Right renal cortex interstitium (tissue), 3 donors: ENCODE data around the gene DOCK11. TPM values are rescaled to one million over a fixed set of nuclear protein-coding genes. Genes with fewer than 3 reads are reported as not detected.
"Not testable (repeated sequence)": the region's sequence is repeated elsewhere in the genome, so short reads cannot be mapped to it uniquely, and the experiment has no call there.

ENCODE experiments used
- DNase-seq, 3 donors: peaks; one replicate each; pipeline ENCODE4 v3.0.0-alpha.2; 2013; ENCODE audit warnings: low read depth in 3 of 3, low spot score in 2 of 3
- polyA plus RNA-seq, 3 donors: library from polyadenylated mRNA; unstranded; fragments of 120-200 nt; gene quantifications; one replicate each; pipeline ENCODE4 v1.2.1, GENCODE V29; 2013; ENCODE audit not compliant: insufficient read length in 3 of 3

DOCK11 gene
- polyA plus RNA-seq, 3 donors = 19.9 to 24.6 (median 20.9) TPM

GRCh38 chrX:118564498-118564897, 68.9 kb downstream of the DOCK11 start:
- DNase-seq = no peak

GRCh38 chrX:118565853-118566252, 70.2 kb downstream of the DOCK11 start:
- no peak for DNase-seq

- DNase-seq = no peak
Observed at GRCh38 chrX:118566359-118566758, 70.7 kb downstream of the DOCK11 start.

GRCh38 chrX:118569676-118570075, 74.1 kb downstream of the DOCK11 start:
- no peak for DNase-seq

- no peak for DNase-seq
Observed at GRCh38 chrX:118570209-118570608, 74.6 kb downstream of the DOCK11 start.

GRCh38 chrX:118571836-118572235, 76.2 kb downstream of the DOCK11 start:
- no peak for DNase-seq

GRCh38 chrX:118574666-118575065, 79.1 kb downstream of the DOCK11 start:
- no peak for DNase-seq

GRCh38 chrX:118577041-118577440, 81.4 kb downstream of the DOCK11 start:
- DNase-seq = peak in 1 of 3 donors; percentile 8

GRCh38 chrX:118579417-118579816, 83.8 kb downstream of the DOCK11 start:
- DNase-seq = no peak

- DNase-seq = not testable (repeated sequence)
Observed at GRCh38 chrX:118582926-118583325, 87.3 kb downstream of the DOCK11 start.

- DNase-seq = no peak
Observed at GRCh38 chrX:118583781-118584180, 88.2 kb downstream of the DOCK11 start.

GRCh38 chrX:118585296-118585695, 89.7 kb downstream of the DOCK11 start:
- no peak for DNase-seq

GRCh38 chrX:118586206-118586605, 90.6 kb downstream of the DOCK11 start:
- not testable (repeated sequence) for DNase-seq

- no peak for DNase-seq
Observed at GRCh38 chrX:118588715-118589114, 93.1 kb downstream of the DOCK11 start.

GRCh38 chrX:118589227-118589626, 93.6 kb downstream of the DOCK11 start:
- DNase-seq = no peak

GRCh38 chrX:118593407-118593806, 97.8 kb downstream of the DOCK11 start:
- DNase-seq = no peak

- DNase-seq = no peak
Observed at GRCh38 chrX:118594697-118595420, 99.2 kb downstream of the DOCK11 start.

GRCh38 chrX:118595501-118596042, 100.0 kb downstream of the DOCK11 start:
- no peak for DNase-seq

- DNase-seq = no peak
Observed at GRCh38 chrX:118596390-118596789, 100.8 kb downstream of the DOCK11 start.

- peak; percentile 9 to 27 (median 21) for DNase-seq
Observed at GRCh38 chrX:118603981-118604380, 108.4 kb downstream of the DOCK11 start.

GRCh38 chrX:118612290-118612689, 116.7 kb downstream of the DOCK11 start:
- DNase-seq = no peak

- no peak for DNase-seq
Observed at GRCh38 chrX:118614150-118614549, 118.5 kb downstream of the DOCK11 start.
